K562 (cell line): ENCODE data around the gene DBNL. TPM values are rescaled to one million over a fixed set of nuclear protein-coding genes. Genes with fewer than 3 reads are reported as not detected.

Source experiments
- ATAC-seq: fragments of 200-7000 bp; cut with Tn5 transposase; 3 replicates; pipeline ENCODE4 v1.9.1; 2020; ENCODE audit warnings: moderate library complexity
- BruUV-seq: library from RNA; stranded (reverse); fragments of 400-500 nt; replicated peaks from 2 replicates; lab custom pipeline; 2021; lab: Mats Ljungman, UMichigan
- CTCF ChIA-PET: fragments of 300-600 bp; formaldehyde crosslinking; extraction: SDS; loops from one replicate; lab custom pipeline; 2021; ENCODE audit warnings: low intra/inter-chr PET ratio; lab: Yijun Ruan, JAX
- POLR2A ChIA-PET: fragments of 300-600, 350-650 bp; sonication (Branson Sonifier 250); formaldehyde crosslinking; extraction: SDS; loops from one replicate; lab custom pipeline; 2021; ENCODE audit warnings: antibody characterized with exemption, inconsistent platforms; lab: Yijun Ruan, JAX
- DNase-seq, 4 experiments: peaks; one replicate each; pipeline versions ENCODE4 v3.0.0 to v3.0.0-alpha.2; 2011 to 2018; ENCODE audit warnings: low spot score in 3 of 4, mixed read lengths in 3 of 4; ENCODE audit errors: extremely low read depth in 1 of 4
- FAIRE-seq: peaks from 2 replicates; lab custom pipeline; 2011; peaks lifted over from hg19 to GRCh38; lab: Jason Lieb, UNC
- H2AFZ ChIP-seq: 2 replicates; pipeline ENCODE4 v1.6.0; 2011; ENCODE audit warnings: low read depth, low read length, control low read depth, inconsistent platforms
- H3K27ac ChIP-seq: fragments of 200-600 bp; 3 replicates; pipeline ENCODE4 v1.8.0; 2011; ENCODE audit warnings: low read depth, mild to moderate bottlenecking, control low read depth, inconsistent platforms, low read length, moderate library complexity, mixed read lengths; ENCODE audit errors: extremely low read depth
- H3K27me3 ChIP-seq, 2 experiments: fragments of 300-600 bp in 1 of 2; 2 replicates in 1 of 2; 3 replicates in 1 of 2; pipeline versions ENCODE4 v1.6.0 to v1.8.0; 2011; ENCODE audit warnings: inconsistent platforms in 2 of 2, low read length in 2 of 2, mild to moderate bottlenecking in 1 of 2, mixed read lengths in 1 of 2, moderate library complexity in 1 of 2; ENCODE audit not compliant: control insufficient read depth in 2 of 2, insufficient read depth in 2 of 2
- H3K36me3 ChIP-seq: fragments of 300-600 bp; 3 replicates; pipeline ENCODE4 v1.8.0; 2011; ENCODE audit warnings: mild to moderate bottlenecking, low read length, inconsistent platforms; ENCODE audit not compliant: control insufficient read depth, insufficient read depth
- H3K4me1 ChIP-seq, 2 experiments: fragments of 200-600 bp in 1 of 2; replicated peaks in 1 of 2; 2 replicates in 1 of 2; 3 replicates in 1 of 2; pipeline versions ENCODE4 v1.5.1 to v1.8.0; 2011; ENCODE audit warnings: inconsistent platforms in 2 of 2, low read length in 2 of 2, mild to moderate bottlenecking in 1 of 2, mixed read lengths in 1 of 2, moderate library complexity in 1 of 2; ENCODE audit not compliant: control insufficient read depth in 2 of 2, insufficient read depth in 2 of 2
- H3K4me2 ChIP-seq: 2 replicates; pipeline ENCODE4 v1.6.1; 2011; ENCODE audit warnings: low read length, control low read depth, inconsistent platforms, mixed read lengths; ENCODE audit not compliant: insufficient read depth
- H3K4me3 ChIP-seq: fragments of 200-600 bp; sonication (generic), shearing (Covaris generic); 2 replicates; pipeline ENCODE4 v1.5.1; 2016; ENCODE audit warnings: control low read depth, inconsistent platforms
- H3K79me2 ChIP-seq: fragments of 200-600 bp; 3 replicates; pipeline ENCODE4 v1.8.0; 2011; ENCODE audit warnings: low read length, inconsistent platforms; ENCODE audit not compliant: control insufficient read depth, insufficient read depth
- H3K9ac ChIP-seq, 2 experiments: 2 replicates each; pipeline versions ENCODE4 v1.6.0 to v1.6.1; 2011; ENCODE audit warnings: low read depth in 2 of 2, low read length in 2 of 2, control low read depth in 1 of 2, inconsistent platforms in 1 of 2, mild to moderate bottlenecking in 1 of 2, mixed read lengths in 1 of 2; ENCODE audit not compliant: insufficient read depth in 1 of 2
- H3K9me1 ChIP-seq: one replicate; pipeline ENCODE4 v1.6.0; 2011; ENCODE audit warnings: inconsistent platforms, mild to moderate bottlenecking, low read length, moderate library complexity; ENCODE audit not compliant: control insufficient read depth, insufficient read depth
- H3K9me3 ChIP-seq: replicated peaks from 2 replicates; pipeline ENCODE4 v1.5.1; 2011; ENCODE audit warnings: low read depth, low read length, inconsistent platforms; ENCODE audit not compliant: control insufficient read depth, insufficient read depth
- H4K20me1 ChIP-seq: replicated peaks from 2 replicates; pipeline ENCODE4 v1.6.1; 2011; ENCODE audit warnings: low read length, inconsistent platforms, mixed read lengths; ENCODE audit not compliant: control insufficient read depth, insufficient read depth
- CTCF ChIP-seq, 3 experiments: IDR thresholded peaks in 2 of 3; conservative IDR thresholded peaks in 1 of 3; 2 replicates each; pipeline ENCODE4 v1.5.1; 2011 to 2012; ENCODE audit warnings: low read length in 3 of 3, mild to moderate bottlenecking in 3 of 3, control low read depth in 2 of 3, improper control_type of control experiment in 1 of 3, inconsistent platforms in 1 of 3, low read depth in 1 of 3, mixed read lengths in 1 of 3, moderate library complexity in 1 of 3; ENCODE audit not compliant: insufficient read depth in 2 of 3
- JUND ChIP-seq, 2 experiments: IDR thresholded peaks; 2 replicates in 1 of 2; 3 replicates in 1 of 2; pipeline ENCODE4 v1.6.1; 2011; ENCODE audit warnings: borderline replicate concordance in 2 of 2, low read depth in 2 of 2, low read length in 2 of 2, improper control_type of control experiment in 1 of 2, missing biosample characterization in 1 of 2, missing genetic modification characterization in 1 of 2, missing genetic modification reagents in 1 of 2
- ZNF699 ChIP-seq: fragments of 250-450 bp; sonication (Bioruptor Pico); IDR thresholded peaks from 2 replicates; pipeline ENCODE4 v1.8.0; 2021; ENCODE audit warnings: mild to moderate bottlenecking, moderate library complexity; ENCODE audit not compliant: insufficient replicate concordance
- WGBS: fragments of 100-300 bp; shearing (Covaris generic); methylation state at CpG from one replicate; pipeline ENCODE4 v1.1.6; 2016; ENCODE audit warnings: low coverage, mixed read lengths; ENCODE audit not compliant: insufficient coverage; ENCODE audit errors: missing lambda C conversion rate; 5-methylcytosine and 5-hydroxymethylcytosine counted together
- in situ Hi-C: fragments of 300-500 bp; cut with MboI; formaldehyde crosslinking; loops from 4 replicates; pipeline ENCODE4 v1.15.0; 2018; ENCODE audit warnings: inconsistent platforms, mixed read lengths
- intact Hi-C: fragments of 100-400 bp; cut with micrococcal nuclease; formaldehyde crosslinking; loops from 2 replicates; pipeline ENCODE4 v1.14.2; 2022
- polyA plus RNA-seq, 8 experiments: library from polyadenylated mRNA; depleted of rRNA in 4 of 8; stranded (reverse) in 5 of 8; unstranded in 3 of 8; fragments of >200 nt; fragmentation: Nextera tagmentation in 2 of 8; fragmentation: Illumina TruSeq in 1 of 8; extraction: Ambion mirVana in 2 of 8; extraction: Trizol in 1 of 8; gene quantifications; 2 replicates each; pipeline versions ENCODE4 v1.2.1 to v1.2.3, GENCODE V29; 2011 to 2014; ENCODE audit warnings: inconsistent platforms in 1 of 8, missing spikeins in 1 of 8
- total RNA-seq, 7 experiments: library from RNA; depleted of rRNA in 6 of 7; stranded (reverse); fragments of >200 nt in 6 of 7; fragmentation: Illumina TruSeq in 2 of 7; extraction: Trizol in 2 of 7; gene quantifications; 2 replicates each; pipeline versions ENCODE4 v1.2.1 to v1.2.3, GENCODE V29; 2011 to 2021; ENCODE audit warnings: low replicate concordance in 1 of 7

Gene DBNL
- total and polyA plus RNA-seq, 9 of the 15 experiments (the other 6 are each of a cell fraction or from before 2014, with no cell fraction given), result 1.9 to 65.1 (median 38.9) TPM

DNA sequence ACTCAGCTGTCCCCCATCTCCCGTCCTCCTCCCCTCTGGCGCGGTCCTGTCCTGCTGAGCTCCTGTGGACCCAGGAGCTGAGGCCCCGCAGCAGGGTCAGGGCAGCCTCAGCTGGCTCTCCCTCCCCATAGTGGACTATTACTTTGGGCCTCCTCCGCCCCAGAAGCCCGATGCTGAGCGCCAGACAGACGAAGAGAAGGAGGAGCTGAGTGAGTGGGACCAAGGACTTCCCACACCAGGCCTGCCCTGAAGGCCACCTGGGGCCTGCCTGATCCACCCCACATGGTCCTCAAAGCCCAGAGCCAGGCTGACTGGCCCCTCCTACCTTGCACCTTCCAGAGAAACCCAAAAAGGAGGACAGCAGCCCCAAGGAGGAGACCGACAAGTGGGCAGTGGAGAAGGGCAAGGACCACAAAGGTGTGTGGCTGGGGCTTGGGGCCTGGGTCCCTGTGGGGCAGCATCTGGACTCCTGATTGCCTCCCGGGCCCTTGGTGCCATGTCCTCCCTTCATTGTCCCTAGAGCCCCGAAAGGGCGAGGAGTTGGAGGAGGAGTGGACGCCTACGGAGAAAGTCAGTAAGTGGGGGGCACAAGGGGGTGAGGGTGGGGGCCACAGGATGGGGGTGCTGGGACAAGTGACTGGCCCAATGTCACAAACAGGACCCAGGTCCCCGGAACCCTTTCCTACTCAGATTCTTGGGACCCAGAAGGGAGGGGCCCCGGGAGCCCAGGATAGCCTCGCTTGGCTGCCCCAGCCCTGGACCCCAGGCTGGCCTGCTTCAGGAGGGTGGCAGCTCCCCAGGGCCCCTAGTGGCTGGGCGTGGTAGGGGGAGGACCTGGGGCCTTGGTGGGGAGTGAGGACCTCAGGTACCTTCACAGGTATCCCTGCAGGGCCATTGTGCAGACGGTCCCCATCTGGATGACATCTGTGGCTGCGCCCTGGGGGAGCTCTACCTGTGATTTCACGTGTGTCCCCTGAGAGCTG, 64.6 kb downstream of the DBNL start:
- Histone ChIP-seq H3K4me2 (no peak overlapping the region), H3K9ac (peak overlapping the region in 1 of 2 experiments; percentile 51; a peak in 1 of 4 replicates), H3K27ac (no peak overlapping the region), H3K9me3 (no peaks in the 10 kb centered on the region), H3K4me1 (peaks cover 10 to 63% of the 10 kb centered on the region in 2 experiments; a peak in 4 of 5 replicates), H3K4me3 (no peak overlapping the region), H3K27me3 (peaks cover 19 to 51% of the 10 kb centered on the region in 2 experiments; a peak in 4 of 5 replicates), H2AFZ (no peak overlapping the region), H3K36me3 (peaks cover under 1% of the 10 kb centered on the region; the same call in 1 of the 3 replicates), H3K79me2 (no peaks in the 10 kb centered on the region), H3K9me1 (peaks cover 9% of the 10 kb centered on the region), H4K20me1 (peaks cover 23% of the 10 kb centered on the region)
- intact Hi-C loops, result no loop called here
- peak; percentile 20; the same call in 2 of the 3 replicates for ATAC-seq
- in situ Hi-C loops, result no loop called here
- peak in 2 of 4 experiments; percentile 45 to 48 for DNase-seq
- TF ChIP-seq CTCF (IDR thresholded peaks at IDR 0.05 in 2 of 3, conservative IDR thresholded peaks at IDR 0.05 in 1 of 3; ENCODE audit: insufficient read depth in 2 of 3, low read depth in 1 of 3, low read length in 3 of 3), result peak; percentile 3 to 43 (median 20); a peak in 2 of 6 replicates
- TF ChIP-seq ZNF699 (CRISPR knock-in tag), result no peak
- no peak for TF ChIP-seq JUND (IDR thresholded peaks at IDR 0.05; ENCODE audit: borderline replicate concordance, low read depth, low read length)
- TF ChIP-seq JUND (tag; IDR thresholded peaks at IDR 0.05; ENCODE audit: borderline replicate concordance, low read depth, low read length), result no peak
- WGBS, result 14% methylated on average over 12 of the region's 21 CpGs
- ChIA-PET POLR2A (interaction anchor here (0.8 kb wide), 1 partner anchor 14 kb away, joined by 3 read pairs; the partner anchor contains the start of gene POLD2), CTCF (no interaction called here)
- no peak for FAIRE-seq
- no TSS peak for BruUV-seq
